B cell (primary cell): ENCODE measurements around the gene ZNF574. TPM values are rescaled to one million over a fixed set of nuclear protein-coding genes. Genes with fewer than 3 reads are reported as not detected.

Experiments
- ATAC-seq: fragments of 200-7000 bp; cut with Tn5 transposase; one replicate; pipeline ENCODE4 v1.10.0; 2021; ENCODE audit warnings: low read depth, mild to moderate bottlenecking, moderate number of reproducible peaks, moderate library complexity
- CTCF ChIA-PET: fragments of 350-600 bp; sonication (Branson Sonifier 250); formaldehyde crosslinking; loops from one replicate; lab custom pipeline; 2021; ENCODE audit warnings: antibody characterized with exemption, inconsistent platforms; lab: Charles Lee
- POLR2A ChIA-PET: fragments of 350-600 bp; sonication (Branson Sonifier 250); formaldehyde crosslinking; loops from one replicate; lab custom pipeline; 2021; ENCODE audit warnings: antibody characterized with exemption; lab: Charles Lee
- DNase-seq: peaks from one replicate; pipeline ENCODE4 v3.0.0; 2013
- H2AFZ ChIP-seq: 2 replicates; pipeline ENCODE4 v1.6.1; 2012; ENCODE audit warnings: mild to moderate bottlenecking, low read depth, low read length; ENCODE audit not compliant: insufficient read depth, poor library complexity, severe bottlenecking
- H3K27ac ChIP-seq, 2 donors: 1 replicate in 1 of 2; 2 replicates in 1 of 2; pipeline ENCODE4 v1.5.1; 2012 to 2013; ENCODE audit warnings: low read length in 2 of 2, mild to moderate bottlenecking in 2 of 2, moderate library complexity in 1 of 2
- H3K27me3 ChIP-seq, 4 experiments: fragments of 200-600 bp in 1 of 4; sonication (generic) in 1 of 4; replicated peaks in 1 of 4; 1 replicate in 2 of 4; 2 replicates in 2 of 4; pipeline versions ENCODE4 v1.6.1 to v1.7.0; 2013 to 2016; ENCODE audit warnings: low read length in 3 of 4, mild to moderate bottlenecking in 2 of 4, mixed read lengths in 1 of 4, moderate library complexity in 1 of 4; ENCODE audit not compliant: insufficient read depth in 4 of 4, control insufficient read depth in 3 of 4; ENCODE audit errors: control extremely low read depth in 1 of 4
- H3K36me3 ChIP-seq, 2 experiments: replicated peaks in 1 of 2; 1 replicate in 1 of 2; 2 replicates in 1 of 2; pipeline versions ENCODE4 v1.6.1 to v1.7.1; 2013; ENCODE audit warnings: low read length in 1 of 2; ENCODE audit not compliant: insufficient read depth in 2 of 2, control insufficient read depth in 1 of 2; ENCODE audit errors: control extremely low read depth in 1 of 2, extremely low read depth in 1 of 2
- H3K4me1 ChIP-seq, 2 donors: fragments of 200-600 bp in 1 of 2; sonication (generic) in 1 of 2; 1 replicate in 1 of 2; 2 replicates in 1 of 2; pipeline versions ENCODE4 v1.5.1 to v1.6.1; 2013 to 2017; ENCODE audit warnings: low read length in 2 of 2; ENCODE audit not compliant: control insufficient read depth in 2 of 2, insufficient read depth in 2 of 2
- H3K4me2 ChIP-seq: replicated peaks from 2 replicates; pipeline ENCODE3; 2012; ENCODE audit warnings: mild to moderate bottlenecking, low read depth, low read length; ENCODE audit not compliant: poor library complexity, severe bottlenecking
- H3K4me3 ChIP-seq, 5 experiments: fragments of 200-600 bp in 1 of 5; sonication (generic) in 1 of 5; 1 replicate in 3 of 5; 2 replicates in 2 of 5; pipeline versions ENCODE4 v1.5.1 to v1.7.0; 2011 to 2016; ENCODE audit warnings: low read length in 4 of 5, mild to moderate bottlenecking in 4 of 5, low read depth in 2 of 5, control low read depth in 1 of 5, moderate library complexity in 1 of 5; ENCODE audit not compliant: insufficient read depth in 1 of 5; ENCODE audit errors: control extremely low read depth in 1 of 5, extremely low read depth in 1 of 5
- H3K79me2 ChIP-seq: fragments of 200-600 bp; sonication (generic); one replicate; pipeline ENCODE4 v1.6.0; 2016; ENCODE audit warnings: low read length; ENCODE audit not compliant: control insufficient read depth, insufficient read depth
- H3K9ac ChIP-seq: fragments of 200-600 bp; sonication (generic); 2 replicates; pipeline ENCODE4 v1.6.1; 2017; ENCODE audit warnings: mild to moderate bottlenecking, low read length, moderate library complexity
- H3K9me3 ChIP-seq, 3 donors: one replicate each; pipeline versions ENCODE4 v1.6.1 to v1.7.1; 2013; ENCODE audit warnings: low read length in 2 of 3; ENCODE audit not compliant: control insufficient read depth in 2 of 3, insufficient read depth in 1 of 3; ENCODE audit errors: control extremely low read depth in 1 of 3
- H4K20me1 ChIP-seq: 2 replicates; pipeline ENCODE4 v1.6.0; 2012; ENCODE audit warnings: mild to moderate bottlenecking, low read length; ENCODE audit not compliant: insufficient read depth, control insufficient read depth, poor library complexity, severe bottlenecking
- H3K27ac Mint-ChIP-seq: one replicate; pipeline ENCODE4 v1.8.0; 2021; ENCODE audit warnings: mixed read lengths
- H3K27me3 Mint-ChIP-seq: one replicate; pipeline ENCODE4 v1.8.0; 2021; ENCODE audit warnings: mixed read lengths
- H3K4me1 Mint-ChIP-seq: one replicate; pipeline ENCODE4 v1.8.0; 2021; ENCODE audit warnings: mixed read lengths
- H3K4me3 Mint-ChIP-seq: one replicate; pipeline ENCODE4 v1.8.0; 2021; ENCODE audit warnings: mixed read lengths
- H3K9me3 Mint-ChIP-seq: one replicate; pipeline ENCODE4 v1.8.0; 2022; ENCODE audit warnings: mixed read lengths; ENCODE audit not compliant: insufficient read depth
- CTCF ChIP-seq: fragments of 200-600 bp; IDR thresholded peaks from one replicate; pipeline ENCODE4 v1.8.0; 2022; ENCODE audit warnings: antibody characterized with exemption, mild to moderate bottlenecking
- EZH2 ChIP-seq: IDR thresholded peaks from 2 replicates; pipeline ENCODE4 v1.6.1; 2012; ENCODE audit warnings: borderline replicate concordance, low read depth, mild to moderate bottlenecking, moderate library complexity, low read length; ENCODE audit not compliant: insufficient read depth, poor library complexity, severe bottlenecking
- WGBS: methylation state at CpG from one replicate; pipeline ENCODE4 v1.1.5; 2013; ENCODE audit warnings: missing lambda C conversion rate; ENCODE audit not compliant: insufficient coverage; 5-methylcytosine and 5-hydroxymethylcytosine counted together
- intact Hi-C: fragments of 100-400 bp; cut with micrococcal nuclease; formaldehyde crosslinking; loops from one replicate; pipeline ENCODE4 v1.10.0; 2022
- polyA plus RNA-seq: library from polyadenylated mRNA; depleted of rRNA; stranded (reverse); fragments of >200 nt; gene quantifications from 2 replicates; pipeline ENCODE4 v1.2.3, GENCODE V29; 2012
- total RNA-seq, 2 donors: library from RNA; stranded (reverse); fragments of 120-200 nt in 1 of 2; gene quantifications; 1 replicate in 1 of 2; 2 replicates in 1 of 2; pipeline versions ENCODE4 v1.2.3 to v1.2.4, GENCODE V29; 2013 to 2022

Gene ZNF574
- total and polyA plus RNA-seq, 2 donors (not counting 1 experiment from before 2014, with no cell fraction given), result 27.4 to 29.1 TPM

- no peaks in the 10 kb centered on the region for H3K36me3 ChIP-seq
- Mint-ChIP-seq H3K27me3 (peaks cover 18% of the 10 kb centered on the region), H3K4me1 (no peaks in the 10 kb centered on the region), H3K4me3 (no peak overlapping the region), H3K9me3 (no peaks in the 10 kb centered on the region), H3K27ac (no peak overlapping the region)
- ATAC-seq (no peak), DNase-seq (no peak)
- intact Hi-C loops, result no loop called here
- H3K4me1 ChIP-seq, result peaks cover 12 to 21% of the 10 kb centered on the region in 2 donors
- POLR2A ChIA-PET, result interaction anchor here (0.6 kb wide), 1 partner anchor 68 kb away, joined by 4 read pairs; no protein-coding TSS in a partner anchor
- H3K4me2 ChIP-seq, result no peak overlapping the region
- no peaks in the 10 kb centered on the region for H3K9me3 ChIP-seq
- WGBS, result 100% methylated on average over 3 of the region's 9 CpGs
- peaks cover 0 to 43% (median 23%) of the 10 kb centered on the region in 4 experiments for H3K27me3 ChIP-seq
- H3K9ac ChIP-seq, result no peak overlapping the region
- H3K27ac ChIP-seq, result no peak overlapping the region
- CTCF ChIA-PET, result interaction anchor here (1.0 kb wide), 1 partner anchor 30 kb away, joined by 4 read pairs; no protein-coding TSS in a partner anchor
- H3K4me3 ChIP-seq, result no peak overlapping the region
- H2AFZ ChIP-seq, result no peak overlapping the region
- TF ChIP-seq CTCF (no peak), EZH2 (no peak)
- H4K20me1 ChIP-seq, result no peaks in the 10 kb centered on the region
- H3K79me2 ChIP-seq, result no peaks in the 10 kb centered on the region
Observed at GRCh38 chr19:42065511-42065910, 10.5 kb upstream of the ZNF574 start.

DNA sequence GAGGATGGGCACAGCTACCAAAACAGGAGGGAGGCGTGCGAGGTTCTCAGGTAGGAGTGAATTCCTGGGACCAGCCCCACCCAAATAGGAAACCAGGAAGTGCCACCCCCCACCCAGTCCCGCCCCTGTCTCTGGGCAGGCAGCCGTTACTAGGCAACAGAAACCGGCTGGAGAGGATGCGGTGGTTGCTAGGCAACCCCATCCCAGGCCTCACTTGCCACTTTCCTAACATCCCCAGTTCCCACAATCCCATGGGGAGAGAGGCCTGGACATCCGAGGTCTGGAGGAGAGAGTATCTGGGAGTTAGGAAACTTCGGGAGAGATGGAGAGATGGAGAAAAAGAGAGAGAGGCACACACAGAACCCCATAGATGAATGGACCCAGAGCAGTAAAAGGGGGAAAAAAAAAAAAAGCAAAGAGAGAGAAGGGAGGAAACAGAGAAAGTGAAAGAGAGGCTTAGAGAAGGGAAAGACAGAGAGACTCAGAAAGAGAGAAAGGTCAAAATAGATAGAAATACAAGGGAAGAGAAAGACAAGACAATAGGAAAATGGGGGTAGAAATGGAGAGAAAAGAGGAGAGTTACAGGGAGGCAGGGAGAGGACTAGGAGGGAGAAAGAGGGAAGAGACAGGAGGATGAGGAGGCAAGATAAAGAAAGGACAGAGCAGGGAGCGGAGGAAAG lies 9.8 kb upstream of the ZNF574 start:
- POLR2A ChIA-PET, result no interaction called here
- H3K36me3 ChIP-seq, result no peaks in the 10 kb centered on the region
- CTCF ChIA-PET, result interaction anchor here (1.0 kb wide), 1 partner anchor 31 kb away, joined by 4 read pairs; no protein-coding TSS in a partner anchor
- H3K9me3 ChIP-seq, result no peaks in the 10 kb centered on the region
- Mint-ChIP-seq H3K4me3 (no peak overlapping the region), H3K27me3 (peaks cover 22% of the 10 kb centered on the region), H3K4me1 (no peaks in the 10 kb centered on the region), H3K27ac (no peak overlapping the region), H3K9me3 (no peaks in the 10 kb centered on the region)
- TF ChIP-seq EZH2 (no peak), CTCF (no peak)
- peaks cover 0 to 43% (median 23%) of the 10 kb centered on the region in 4 experiments for H3K27me3 ChIP-seq
- 88% methylated on average over 3 of the region's 9 CpGs for WGBS
- no peaks in the 10 kb centered on the region for H4K20me1 ChIP-seq
- no peak overlapping the region for H3K27ac ChIP-seq
- H3K4me1 ChIP-seq, result peaks cover 12 to 21% of the 10 kb centered on the region in 2 donors
- H3K79me2 ChIP-seq, result no peaks in the 10 kb centered on the region
- DNase-seq (no peak), ATAC-seq (no peak)
- H3K4me3 ChIP-seq, result no peak overlapping the region
- no peak overlapping the region for H3K4me2 ChIP-seq
- no peak overlapping the region for H3K9ac ChIP-seq
- no peak overlapping the region for H2AFZ ChIP-seq
- intact Hi-C loops, result no loop called here
